ENCODE results near the gene TRPM3.

Gene TRPM3

DNA sequence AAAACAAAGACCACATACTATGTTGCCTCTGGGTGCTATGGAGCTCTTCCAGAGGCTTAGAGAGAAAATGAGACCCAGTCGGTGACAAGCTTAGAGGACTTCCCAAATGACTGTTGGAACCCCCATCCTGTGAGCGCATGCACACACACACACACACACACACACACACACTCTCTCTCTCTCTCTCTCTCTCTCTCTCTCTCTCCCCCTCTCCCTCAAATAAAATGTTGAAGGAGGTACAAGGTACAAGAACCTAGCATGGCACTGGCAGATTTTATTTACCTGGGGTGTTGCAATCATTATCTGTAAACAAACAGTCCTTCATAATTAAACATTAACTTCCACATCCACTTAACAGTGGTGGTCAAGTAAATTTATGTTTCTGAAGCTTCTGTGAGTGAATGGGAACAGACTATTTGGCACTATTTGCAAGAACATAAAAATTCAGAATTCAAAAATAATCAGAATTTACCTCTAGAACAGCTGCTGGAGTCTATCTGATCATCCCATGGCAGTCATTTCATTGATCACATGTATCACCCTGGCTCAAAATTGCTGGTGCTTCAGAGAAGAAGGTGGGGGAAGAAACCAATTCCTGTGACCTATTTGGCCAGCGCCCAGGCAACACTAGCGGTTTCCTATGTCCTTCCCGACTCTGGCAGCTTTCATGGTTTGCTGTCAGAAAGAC, 24.9 kb downstream of the TRPM3 start:
- no peak for DNase-seq

DNA sequence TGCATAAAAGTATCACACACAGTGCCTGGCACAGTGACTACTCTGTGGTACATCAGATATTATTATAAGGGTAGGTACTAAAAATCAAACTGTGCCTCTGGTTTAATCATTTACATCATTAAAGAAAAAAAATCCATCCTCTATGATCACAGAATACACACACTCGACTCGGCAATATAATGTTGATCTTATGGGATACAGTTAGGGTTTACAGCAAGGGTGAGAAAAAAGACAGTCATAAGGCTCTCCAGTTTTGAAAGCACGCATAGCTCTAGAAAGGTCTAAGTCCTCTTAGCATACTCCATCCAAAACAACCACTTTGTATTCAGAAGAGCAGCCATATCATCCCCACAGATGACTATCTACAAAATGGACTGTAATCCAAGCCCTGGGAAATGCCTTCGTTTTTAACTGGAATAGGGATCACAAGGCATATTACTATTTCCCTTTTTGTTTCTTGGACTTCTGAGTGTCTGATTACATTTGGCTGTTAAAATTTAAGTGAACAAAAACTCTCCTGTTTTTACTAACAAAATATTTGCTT, 26.6 kb downstream of the TRPM3 start:
- DNase-seq: no peak

DNA sequence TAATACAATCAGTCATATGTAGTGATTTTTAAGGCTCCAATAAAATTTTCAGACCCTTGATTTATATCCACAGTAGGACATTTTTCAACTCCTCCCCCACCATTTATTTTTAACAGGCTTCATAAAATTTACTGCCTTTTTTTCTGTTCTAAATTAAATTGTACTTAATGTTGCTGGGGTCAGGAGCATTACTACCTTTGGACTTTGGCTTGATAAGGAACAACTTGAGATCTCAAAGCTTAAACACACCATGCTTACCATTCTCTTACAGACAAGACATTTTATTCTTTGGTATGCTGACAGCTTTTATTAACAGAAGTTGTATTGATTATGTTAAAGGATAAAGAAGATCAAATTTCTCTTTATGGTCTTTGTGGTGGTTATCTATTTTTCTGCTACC, 30.5 kb downstream of the TRPM3 start:
- DNase-seq: no peak

DNA sequence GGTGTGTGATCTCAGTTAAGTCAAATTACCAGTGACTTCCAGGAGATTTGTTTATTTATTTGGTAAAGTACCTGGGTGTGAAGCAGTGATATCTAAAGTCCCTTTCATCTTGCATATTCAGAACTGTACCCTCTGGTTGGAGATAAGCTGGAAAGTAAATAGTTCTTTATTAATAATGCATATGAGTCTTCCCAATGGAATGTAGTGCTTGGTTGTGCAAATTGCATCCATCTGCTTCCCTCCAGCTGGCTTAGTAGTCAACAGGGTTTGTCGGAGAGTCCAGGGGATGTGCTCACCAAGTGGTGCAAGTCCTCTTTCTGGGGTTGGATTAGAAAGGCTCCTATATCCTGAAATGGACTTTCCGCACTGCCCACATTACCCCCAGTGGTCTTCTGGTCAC, 42.0 kb downstream of the TRPM3 start:
- DNase-seq: no peak

DNA sequence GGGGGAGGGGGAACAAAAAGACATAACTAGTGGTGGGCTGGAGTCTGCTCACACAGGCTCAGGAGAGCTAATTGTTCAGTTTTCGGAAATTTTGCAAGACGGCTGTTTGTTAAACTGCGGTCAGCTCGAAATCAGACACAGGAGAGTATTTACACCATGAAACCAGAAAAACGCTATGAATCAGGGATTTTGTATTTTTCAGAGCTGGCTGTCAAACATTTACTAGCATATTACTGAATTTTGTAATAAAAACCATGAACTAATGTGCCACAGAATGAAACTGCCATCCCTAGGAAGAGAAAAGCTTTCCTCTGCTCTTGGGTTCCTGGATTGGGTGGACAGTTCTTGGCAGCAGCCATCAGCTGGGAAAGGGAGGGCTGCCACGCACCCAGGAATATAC, 45.3 kb downstream of the TRPM3 start:
- DNase-seq: no peak

DNA sequence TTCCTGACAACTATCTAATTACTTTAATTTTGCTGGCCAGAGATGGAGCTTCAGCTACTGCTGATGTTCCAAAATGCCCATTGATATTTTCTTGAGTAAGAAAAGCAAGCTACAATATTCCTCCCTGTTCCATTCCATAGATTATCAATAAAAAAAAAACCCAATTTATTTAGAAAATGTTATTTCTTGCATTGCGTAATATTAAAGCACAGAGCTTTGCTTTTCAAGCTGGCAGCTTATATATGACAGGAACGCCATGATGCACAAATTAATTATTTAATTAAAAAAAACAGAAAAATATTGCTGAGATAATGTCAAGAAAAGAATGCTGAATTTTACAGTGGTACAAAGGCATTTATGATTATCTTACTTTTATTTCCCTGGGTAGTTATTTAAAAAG, 47.9 kb downstream of the TRPM3 start:
- DNase-seq: no peak

DNA sequence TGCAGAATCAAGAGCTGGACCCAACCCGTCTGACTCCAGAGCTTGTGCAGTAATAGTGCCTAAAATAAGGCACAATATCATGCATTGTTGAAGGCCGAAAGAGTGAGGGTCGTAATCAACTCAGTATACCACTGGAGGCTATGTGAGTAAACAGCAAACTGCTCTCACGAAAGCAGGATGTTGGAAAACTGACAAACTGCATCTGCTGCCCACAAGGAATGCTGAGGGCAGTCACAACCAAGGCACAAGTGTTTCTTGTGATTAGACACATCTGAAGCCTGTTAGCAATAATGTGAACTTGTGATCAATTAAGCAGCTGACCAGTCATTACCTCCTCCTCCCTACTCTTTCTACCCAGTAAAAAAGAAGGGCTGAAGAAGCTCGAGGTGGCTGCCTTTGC, 48.8 kb downstream of the TRPM3 start:
- no peak for DNase-seq

DNA sequence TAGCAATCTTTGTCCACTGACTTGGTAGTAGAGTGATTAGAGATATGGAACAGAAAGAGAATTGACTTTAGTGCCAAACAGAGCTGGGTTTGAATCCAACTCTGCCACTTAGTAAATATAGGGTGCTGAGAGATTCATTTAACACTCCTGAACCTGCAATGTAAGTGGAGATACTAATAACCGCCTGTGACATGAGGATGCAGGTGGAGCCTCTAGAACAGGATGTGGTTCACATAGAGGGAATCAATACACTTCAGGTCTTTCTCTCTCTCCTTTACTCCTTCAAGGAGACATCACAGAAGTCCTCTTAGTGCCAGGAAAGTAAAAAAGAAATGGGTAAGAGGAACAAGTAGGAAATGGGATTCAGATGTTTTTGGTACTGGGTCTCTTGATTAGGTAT, 49.8 kb downstream of the TRPM3 start:
- DNase-seq: no peak

DNA sequence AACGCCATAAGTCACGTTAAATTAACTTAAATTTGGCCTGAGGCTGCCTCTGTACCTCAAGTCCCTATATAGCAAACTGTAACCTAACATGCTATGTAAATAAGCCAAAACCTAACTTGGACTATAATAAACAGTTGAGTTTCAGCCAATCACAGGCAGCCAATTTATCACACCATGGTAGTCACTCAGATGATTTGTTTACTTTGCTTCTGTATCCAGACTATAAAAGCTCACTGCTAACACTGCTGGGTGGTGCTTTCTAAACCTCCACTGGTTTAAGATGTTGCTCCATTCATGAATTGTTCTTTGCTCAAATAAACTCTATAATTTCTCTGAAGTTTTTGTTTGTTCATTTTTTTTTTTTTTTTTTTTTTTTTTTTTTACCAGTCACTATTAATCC, 62.8 kb downstream of the TRPM3 start:
- DNase-seq: no peak

DNA sequence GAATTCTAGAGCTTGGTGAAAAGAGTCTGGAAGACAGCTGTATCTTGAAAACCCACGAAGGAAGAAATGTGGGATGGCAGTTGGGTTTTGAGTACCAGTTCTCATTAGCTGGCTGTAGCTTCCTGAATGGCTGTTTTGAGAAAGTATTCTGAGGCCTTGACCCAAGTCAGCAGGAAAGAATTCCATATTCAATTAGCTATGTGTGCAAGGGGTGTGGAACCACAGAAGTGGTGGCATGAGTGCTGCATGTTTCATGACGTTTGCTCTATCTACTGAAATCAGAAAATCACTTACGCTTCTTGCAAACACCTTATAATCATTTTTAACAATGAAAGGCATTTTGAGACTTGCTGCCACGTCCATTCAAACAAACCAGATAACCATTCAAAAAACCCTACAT, 69.1 kb downstream of the TRPM3 start:
- no peak for DNase-seq

DNA sequence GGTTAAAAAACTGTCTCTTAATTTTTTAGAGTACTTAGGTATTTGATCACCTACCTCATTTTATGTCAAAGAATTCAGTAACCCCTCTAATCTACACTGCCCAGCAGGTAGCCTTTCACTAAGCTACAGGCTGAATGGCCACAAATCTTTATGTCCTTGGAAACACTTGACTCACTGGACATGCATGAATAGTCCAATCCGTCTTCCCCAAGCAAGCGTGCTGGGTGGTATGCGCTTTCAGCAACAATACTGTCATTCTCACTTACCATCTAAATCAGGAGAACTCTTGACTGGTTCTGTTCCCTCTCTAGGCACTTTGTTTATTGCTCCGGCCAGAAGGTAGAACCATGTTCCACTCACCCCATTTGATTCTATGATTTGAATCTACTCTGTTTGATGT, 73.1 kb downstream of the TRPM3 start:
- DNase-seq: no peak

DNA sequence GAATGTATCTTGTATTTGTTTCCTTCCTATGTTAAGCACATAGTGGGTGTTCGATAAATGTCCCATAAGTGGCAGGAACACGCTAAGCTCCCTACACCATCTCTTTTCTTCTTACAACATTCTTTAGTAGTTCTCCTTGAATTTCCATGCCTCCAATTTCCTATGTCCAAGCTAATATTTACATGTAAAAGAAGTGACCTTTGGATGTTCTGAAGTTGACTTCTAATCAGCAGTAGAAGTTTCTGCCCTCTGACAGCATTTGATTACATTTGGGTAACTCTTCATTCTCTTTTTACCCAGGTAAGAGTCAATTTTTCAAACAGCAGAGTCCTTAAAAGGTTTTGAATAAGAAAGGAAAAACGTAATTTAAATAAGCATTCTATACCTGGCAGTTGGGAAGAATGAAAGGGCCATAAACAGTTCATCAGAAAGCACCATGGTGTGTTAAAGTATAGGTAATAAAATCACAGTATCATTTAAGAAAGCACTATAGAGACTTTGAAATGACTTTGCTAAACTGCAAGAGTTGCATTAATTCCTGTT, 78.9 kb downstream of the TRPM3 start:
- no peak for DNase-seq

DNA sequence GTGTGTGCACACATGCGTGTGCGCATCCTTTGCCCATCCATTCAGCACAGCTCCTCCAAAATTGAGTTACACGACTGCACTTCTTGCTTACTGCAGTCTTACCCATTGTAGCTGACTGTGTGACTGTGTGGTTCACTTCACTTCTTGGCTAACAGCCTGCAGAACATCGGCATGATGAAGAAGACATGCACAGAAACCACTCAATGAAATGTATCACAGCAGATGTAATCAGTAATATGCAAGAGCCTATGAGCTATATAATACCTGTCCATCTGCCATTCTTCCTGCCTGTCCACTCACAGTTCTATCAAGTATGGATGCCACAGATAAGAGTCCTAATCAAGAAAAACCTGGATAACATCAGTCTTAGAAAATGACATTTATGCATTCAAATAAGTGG, 83.9 kb downstream of the TRPM3 start:
- no peak for DNase-seq

DNA sequence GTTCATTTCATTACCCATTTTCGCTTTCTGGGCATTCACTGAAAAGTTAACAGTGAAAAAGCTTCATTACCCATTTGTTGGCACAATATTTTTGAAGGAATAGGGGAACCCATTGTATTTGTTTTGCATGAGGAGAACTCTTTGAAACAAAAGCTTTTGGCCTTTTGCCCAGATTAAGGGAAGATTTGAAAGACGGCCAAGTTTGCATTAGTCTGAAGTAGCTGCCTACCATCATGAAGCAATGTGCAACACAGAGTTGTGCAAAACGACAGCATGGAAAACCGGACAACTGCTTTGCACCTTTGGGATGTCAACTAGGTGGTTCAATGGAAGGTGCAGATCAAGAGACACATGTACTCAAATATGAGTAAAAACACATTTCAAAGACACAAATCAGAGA, 84.9 kb downstream of the TRPM3 start:
- peak; percentile 10 for DNase-seq

DNA sequence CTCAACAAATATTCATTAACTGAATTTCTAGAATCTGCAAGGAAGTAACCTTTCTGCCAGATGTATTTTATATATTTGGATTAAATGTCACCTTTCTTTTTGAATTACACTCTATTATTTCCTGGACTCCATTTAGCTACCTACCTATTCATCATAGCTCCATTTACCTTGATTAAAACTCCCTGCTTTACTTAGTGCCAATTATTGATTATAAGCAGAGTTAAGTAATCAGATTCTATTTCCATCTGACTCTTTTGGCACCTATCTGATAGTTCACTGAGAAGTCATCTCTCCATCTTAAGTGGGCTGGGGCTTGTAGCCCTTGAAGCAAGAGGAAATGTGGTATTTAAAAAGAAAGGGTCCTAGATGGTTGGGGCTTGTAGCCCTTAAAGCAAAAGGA, 88.6 kb downstream of the TRPM3 start:
- no peak for DNase-seq

DNA sequence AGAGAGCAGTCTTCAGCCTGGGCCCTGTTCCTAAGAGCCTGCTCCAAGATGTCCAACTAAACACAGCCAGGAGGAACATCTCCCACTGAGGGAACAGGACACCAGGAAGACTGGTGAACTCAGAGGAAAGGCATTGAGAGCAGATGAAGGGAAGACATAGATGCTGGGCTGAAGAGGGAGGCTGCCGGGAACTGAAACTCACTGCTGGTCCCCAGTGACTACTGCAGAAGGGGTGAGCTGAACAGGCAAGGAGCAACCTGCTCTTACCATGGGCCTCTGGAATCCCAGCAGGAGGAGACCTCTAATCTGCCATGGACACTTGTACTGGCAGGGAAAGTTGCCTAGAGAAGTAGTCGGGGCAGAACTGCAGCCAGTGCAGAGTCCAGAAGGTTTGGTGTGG, 95.7 kb downstream of the TRPM3 start:
- no peak for DNase-seq

DNA sequence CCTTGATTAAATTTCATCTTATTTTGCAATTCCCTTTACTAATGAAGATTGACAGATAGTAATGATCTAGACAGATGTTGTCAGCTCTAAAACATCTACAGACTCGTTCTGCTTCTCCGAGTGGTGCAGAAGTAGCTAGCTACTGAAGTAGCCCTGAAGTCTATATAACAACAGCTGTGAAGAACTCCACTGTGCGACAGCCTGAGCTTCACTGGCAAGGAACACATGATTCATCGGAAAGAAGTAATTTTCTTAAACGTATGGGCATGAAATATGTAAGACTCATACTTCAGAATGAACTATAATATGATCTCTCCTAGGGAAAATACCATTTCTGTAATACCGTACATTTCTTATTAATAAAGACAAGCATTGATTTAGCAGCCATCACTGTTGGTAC, 96.2 kb downstream of the TRPM3 start:
- DNase-seq: no peak

DNA sequence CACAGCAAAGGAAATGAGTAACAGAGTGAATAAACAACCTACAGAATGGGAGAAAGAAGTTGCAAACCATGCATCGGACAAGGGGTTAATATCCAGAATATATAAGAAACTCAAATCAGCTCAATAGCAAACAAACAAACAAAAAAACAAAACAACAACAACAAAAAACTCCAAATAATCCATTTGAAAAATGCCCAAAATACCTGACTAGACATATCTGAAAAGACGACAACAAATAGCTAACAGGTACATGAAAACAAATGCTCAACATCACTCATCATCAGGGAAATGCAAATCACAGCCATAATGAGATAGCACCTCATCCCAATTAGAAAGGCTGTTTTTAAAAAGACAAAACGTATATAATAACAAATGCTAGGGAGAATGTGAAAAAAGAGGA, 111.2 kb downstream of the TRPM3 start:
- no peak for DNase-seq

DNA sequence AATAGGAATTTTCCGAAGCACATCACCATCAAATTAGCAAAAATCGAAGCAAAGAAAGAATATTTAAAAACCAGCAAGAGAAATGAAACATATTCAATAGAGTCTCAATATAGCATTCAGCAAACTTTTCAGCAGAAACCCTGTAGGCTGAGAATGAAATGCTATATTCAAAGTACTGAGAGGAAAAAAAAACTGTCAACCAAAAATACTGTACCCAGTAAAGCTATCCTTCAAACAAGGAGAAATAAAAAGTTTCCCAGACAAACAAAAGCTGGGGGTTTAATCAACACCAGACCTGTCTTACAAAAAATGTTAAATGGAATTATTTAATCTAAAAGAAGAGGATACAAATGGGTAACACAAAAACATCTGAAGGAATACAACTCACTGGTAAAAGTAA, 116.0 kb downstream of the TRPM3 start:
- DNase-seq: no peak

DNA sequence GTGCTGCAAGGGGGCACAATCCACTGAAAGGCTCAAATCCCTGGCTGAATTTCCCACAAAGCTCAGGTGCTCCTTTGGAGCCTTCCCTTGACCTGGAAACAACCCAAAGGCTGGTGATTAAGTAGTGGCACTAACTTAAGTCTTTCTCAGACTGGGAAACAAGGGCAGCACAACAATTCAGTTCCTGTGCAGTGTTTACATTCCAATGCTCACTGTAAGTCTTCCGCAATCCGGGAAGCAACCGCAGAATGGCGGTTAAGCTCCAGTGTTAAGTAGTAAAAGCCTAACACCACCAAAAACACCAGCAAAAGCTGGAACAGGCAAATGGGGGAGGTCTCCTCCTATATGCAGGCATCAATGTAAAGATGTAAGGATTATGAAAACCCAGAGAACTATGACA, 117.2 kb downstream of the TRPM3 start:
- DNase-seq: no peak

DNA sequence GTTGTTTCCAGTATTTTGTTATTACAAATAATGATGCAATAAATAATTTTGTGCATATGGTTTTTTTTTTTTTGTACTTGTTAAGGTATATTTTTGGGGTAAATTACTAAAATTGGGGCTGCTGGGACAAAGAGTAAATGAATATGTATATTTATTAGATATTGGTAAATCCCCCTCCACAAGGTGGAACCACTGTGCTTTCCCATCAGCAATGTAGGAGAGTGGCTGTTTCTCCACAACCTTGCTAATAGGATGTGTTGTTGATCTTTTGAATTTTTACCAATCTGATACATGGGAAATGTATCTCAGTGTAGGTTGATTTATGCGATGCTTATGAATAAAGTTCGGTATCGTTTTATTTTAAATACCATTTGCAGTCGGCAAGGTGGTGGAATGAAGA, 118.1 kb downstream of the TRPM3 start:
- DNase-seq: no peak

DNA sequence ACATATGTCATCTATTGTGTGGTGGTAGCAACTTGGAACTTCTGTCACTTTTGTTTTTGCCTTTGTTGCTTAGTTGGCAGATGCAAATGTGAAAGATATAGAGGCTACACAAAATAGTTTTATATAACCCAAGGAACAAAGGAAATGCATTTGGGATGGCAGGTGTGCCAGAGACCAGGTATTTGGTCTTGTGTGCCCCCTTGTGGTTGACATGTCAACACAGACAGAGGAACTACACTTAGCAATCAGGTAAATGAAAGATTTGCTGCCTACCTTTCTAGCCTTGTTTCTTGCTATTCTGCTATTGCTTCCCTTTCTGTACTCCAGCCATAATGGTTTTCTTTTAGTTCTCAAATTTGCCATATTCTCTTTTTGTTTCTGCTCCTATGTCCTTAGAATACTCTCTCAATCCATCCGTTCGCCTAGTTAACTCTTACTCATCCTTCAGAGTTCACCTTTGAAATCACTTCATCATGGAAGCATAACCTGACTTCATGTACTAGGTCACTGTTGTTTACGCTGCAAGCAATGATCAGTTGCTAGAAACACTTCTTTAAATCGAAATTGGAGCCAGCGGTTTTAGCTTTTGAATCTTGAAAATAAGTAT, 119.5 kb downstream of the TRPM3 start:
- DNase-seq: no peak

DNA sequence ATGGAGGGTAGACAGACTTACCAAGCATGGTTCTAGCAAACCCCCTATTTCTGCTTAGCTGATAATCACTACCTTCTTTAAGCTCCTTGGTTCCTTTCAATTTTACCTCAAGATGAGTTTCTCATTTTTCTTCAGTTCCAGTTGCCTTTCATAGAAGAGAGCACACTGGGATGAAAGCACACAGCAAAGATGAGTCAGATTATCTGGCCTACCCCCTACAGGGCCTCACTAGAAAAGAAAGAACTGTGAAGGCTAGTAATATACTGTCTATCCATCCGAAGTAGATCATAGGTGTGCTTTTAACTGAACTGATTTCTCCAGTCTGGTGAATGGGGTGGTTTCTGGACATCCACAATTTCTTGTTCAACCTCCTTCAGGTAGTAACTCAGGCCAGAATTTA, 122.5 kb downstream of the TRPM3 start:
- no peak for DNase-seq

DNA sequence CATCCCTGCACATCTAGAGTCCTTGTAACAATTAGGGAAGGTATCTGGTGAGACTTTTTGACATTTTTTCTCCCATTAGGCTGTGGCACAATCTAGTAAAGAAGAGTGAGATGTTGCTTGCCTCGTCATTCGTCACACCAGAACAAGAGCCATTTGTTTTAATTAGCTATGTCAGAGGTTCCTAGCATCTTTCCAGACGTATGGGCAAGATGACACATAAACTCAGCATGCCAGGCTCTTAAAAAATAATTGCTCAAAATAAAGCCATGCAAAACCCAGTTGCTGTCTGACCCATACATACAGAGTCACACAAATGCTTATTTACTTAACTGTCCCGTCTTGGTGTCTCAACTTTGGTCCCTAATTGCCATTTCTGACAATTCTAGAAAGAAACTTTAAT, 125.9 kb downstream of the TRPM3 start:
- no peak for DNase-seq

DNA sequence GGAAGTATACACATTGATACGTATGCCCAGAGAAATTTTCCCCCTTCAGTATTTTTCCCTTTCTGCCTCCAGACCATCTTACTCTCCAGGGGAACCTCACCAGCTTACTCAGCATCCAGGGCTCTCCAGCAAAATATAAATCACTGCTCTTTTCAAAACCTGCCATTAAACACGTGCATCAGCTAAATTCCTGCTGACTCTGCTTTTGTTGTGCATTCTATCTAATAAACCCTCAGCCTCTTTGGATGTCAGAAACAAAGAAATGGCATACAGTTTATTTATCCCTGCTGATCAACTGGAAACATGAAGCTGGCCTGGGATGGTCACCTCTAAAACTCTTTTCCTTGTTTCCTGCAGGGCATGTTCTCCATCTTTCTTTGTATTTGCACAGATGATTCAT, 126.8 kb downstream of the TRPM3 start:
- no peak for DNase-seq
